ENCODE results near the gene PTPRK.
"Not testable (repeated sequence)": the region's sequence is repeated elsewhere in the genome, so short reads cannot be mapped to it uniquely, and the experiment has no call there.

PTPRK gene

DNA sequence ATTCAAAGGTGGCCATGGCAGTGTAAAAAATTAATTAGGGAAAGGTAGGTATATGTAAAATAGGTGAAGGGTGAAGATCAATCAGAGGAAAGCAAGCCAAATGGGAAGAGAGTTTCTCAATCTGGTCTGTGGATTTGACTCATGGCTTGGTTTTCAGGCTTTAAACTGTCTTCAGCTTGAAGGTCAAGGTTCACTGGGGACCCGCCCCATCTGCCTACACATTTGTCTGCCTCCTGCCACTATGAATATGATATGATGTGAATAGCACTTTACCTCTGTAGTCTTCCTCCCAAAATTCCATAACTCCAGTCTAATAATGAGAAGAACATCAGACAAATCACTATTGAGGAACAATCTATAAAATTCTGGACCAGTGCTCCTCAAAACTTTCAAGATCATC is 587.3 kb downstream of the PTPRK start:
- TF ChIP-seq, protein P1, sequence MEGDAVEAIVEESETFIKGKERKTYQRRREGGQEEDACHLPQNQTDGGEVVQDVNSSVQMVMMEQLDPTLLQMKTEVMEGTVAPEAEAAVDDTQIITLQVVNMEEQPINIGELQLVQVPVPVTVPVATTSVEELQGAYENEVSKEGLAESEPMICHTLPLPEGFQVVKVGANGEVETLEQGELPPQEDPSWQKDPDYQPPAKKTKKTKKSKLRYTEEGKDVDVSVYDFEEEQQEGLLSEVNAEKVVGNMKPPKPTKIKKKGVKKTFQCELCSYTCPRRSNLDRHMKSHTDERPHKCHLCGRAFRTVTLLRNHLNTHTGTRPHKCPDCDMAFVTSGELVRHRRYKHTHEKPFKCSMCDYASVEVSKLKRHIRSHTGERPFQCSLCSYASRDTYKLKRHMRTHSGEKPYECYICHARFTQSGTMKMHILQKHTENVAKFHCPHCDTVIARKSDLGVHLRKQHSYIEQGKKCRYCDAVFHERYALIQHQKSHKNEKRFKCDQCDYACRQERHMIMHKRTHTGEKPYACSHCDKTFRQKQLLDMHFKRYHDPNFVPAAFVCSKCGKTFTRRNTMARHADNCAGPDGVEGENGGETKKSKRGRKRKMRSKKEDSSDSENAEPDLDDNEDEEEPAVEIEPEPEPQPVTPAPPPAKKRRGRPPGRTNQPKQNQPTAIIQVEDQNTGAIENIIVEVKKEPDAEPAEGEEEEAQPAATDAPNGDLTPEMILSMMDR (IDR thresholded peaks at IDR 0.05; ENCODE audit: low read depth, low read length): no peak
- H3K4me3 ChIP-seq (replicated peaks in 1 of 2; ENCODE audit: low read depth in 2 of 2, low read length in 2 of 2): no peak overlapping the region
- DNase-seq (ENCODE audit: low read depth in 2 of 2): no peak

DNA sequence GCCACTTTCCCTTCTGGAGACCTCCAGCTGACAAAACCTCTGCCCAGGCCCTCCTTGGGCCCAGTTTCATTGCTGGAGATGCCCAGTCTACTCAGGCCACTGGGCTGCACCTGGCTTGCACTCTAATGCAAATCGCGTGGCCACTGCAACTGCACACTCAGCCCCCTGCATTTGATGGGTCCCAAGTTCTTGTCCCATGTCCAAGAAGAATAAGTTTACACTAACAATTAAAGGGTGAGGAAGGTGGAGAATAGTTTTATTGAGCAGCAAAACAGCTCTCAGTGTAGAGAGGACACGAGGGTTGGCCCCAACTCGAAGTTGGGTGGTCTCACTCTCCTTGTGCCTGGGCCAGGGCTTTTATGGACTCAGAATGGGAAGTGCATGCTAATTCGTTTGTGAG is 587.7 kb downstream of the PTPRK start:
- H3K4me3 ChIP-seq (replicated peaks in 1 of 2; ENCODE audit: low read depth in 2 of 2, low read length in 2 of 2): no peak overlapping the region
- no peak for DNase-seq (ENCODE audit: low read depth in 2 of 2)
- TF ChIP-seq, protein P1 (IDR thresholded peaks at IDR 0.05; ENCODE audit: low read depth, low read length): no peak

DNA sequence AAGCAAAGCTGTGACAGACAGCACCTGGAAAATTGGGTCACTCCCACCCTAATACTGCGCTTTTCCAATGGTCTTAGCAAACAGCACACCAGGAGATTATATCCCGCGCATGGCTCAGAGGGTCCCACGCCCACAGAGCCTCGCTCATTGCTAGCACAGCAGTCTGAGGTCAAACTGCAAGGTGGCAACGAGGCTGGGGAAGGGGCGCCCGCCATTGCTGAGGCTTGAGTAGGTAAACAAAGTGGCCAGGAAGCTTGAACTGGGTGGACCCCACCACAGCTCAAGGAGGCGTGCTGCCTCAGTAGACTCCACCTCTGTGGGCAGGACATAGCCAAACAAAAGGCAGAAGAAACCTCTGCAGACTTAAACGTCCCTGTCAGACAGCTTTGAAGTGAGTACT is 594.0 kb downstream of the PTPRK start:
- not testable (repeated sequence) for H3K4me3 ChIP-seq (replicated peaks in 1 of 2; ENCODE audit: low read depth in 2 of 2, low read length in 2 of 2); DNase-seq (ENCODE audit: low read depth in 2 of 2)

DNA sequence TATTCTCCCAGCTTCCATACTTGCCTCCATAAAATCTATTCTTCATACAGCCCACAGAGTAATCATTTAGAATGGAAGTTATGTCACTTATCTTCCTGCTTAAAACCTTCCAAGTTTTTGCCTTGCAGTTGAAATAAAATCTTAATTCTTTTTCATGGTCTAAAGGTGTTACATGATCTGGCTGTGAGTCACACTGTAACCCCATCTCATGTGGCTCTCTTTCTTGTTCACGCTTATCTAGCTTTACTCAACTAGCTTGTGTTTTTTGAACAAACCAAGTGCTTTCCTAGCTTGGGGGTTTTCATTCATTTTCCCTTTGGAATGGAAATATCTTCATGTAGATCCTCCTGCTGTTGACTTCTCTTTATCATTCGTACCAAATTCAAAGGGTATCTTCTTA is 596.0 kb downstream of the PTPRK start:
- no peak for DNase-seq (ENCODE audit: low read depth in 2 of 2)
- H3K4me3 ChIP-seq (replicated peaks in 1 of 2; ENCODE audit: low read depth in 2 of 2, low read length in 2 of 2): no peak overlapping the region
- TF ChIP-seq, protein P1 (IDR thresholded peaks at IDR 0.05; ENCODE audit: low read depth, low read length): no peak

DNA sequence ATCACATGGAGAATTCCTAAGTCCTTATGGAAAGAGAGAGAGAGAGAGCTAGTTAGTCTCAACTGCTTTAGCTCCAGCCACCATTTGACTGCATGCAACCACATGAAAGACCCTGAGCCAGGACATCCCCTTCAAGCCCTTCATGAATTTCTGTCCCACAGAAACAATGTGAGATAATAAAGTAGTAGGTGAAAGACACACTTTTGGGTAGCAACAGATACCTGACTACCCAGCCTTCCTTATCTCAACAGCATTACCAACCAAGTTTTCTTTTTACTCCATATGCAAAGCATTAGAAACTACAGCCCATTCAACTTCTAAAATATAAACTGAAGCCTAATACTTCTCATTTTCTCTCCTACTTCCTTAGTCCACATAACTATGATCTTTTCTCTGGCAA is 596.4 kb downstream of the PTPRK start:
- H3K4me3 ChIP-seq (replicated peaks in 1 of 2; ENCODE audit: low read depth in 2 of 2, low read length in 2 of 2): no peak overlapping the region
- TF ChIP-seq, protein P1 (IDR thresholded peaks at IDR 0.05; ENCODE audit: low read depth, low read length): no peak
- DNase-seq (ENCODE audit: low read depth in 2 of 2): no peak

DNA sequence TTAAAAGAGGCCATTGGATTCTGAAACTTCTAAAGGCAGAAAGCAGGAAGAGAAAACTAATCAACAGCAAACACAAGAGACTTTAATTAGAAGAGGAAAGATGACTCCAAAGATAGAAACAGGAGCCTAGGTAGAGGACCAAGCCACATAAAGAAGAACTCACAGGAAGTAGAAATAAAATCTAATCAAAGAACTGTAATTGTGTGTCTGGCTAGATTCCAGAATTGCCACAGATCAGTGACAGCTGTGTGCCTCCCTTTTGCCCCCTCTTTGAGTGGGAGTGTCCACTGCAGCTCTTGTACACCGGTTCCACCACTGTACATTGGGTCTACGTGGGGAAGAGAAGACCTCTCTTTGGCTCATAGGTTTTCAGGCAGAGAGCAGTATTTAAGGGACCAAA is 597.3 kb downstream of the PTPRK start:
- no peak overlapping the region for H3K4me3 ChIP-seq (replicated peaks in 1 of 2; ENCODE audit: low read depth in 2 of 2, low read length in 2 of 2)
- no peak for DNase-seq (ENCODE audit: low read depth in 2 of 2)
- TF ChIP-seq, protein P1 (IDR thresholded peaks at IDR 0.05; ENCODE audit: low read depth, low read length): no peak

DNA sequence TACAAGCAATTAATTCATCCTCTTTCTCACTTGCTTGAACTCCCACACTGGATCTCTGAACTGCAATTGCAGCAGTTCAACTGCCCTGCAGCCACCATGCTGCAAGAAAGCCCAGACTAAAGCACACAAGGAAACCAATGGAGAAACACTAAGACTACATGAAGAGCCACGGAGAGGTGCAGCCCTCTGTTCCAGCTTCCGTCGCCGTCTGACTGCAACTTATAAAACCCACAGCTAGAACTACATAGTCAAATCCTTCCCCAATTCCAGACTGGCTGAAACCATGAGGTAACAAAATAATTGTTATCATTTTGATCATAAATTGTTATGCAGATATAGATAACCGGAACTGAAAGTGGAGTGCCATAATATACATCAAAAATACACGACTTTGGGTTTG is 598.4 kb downstream of the PTPRK start:
- H3K4me3 ChIP-seq (replicated peaks in 1 of 2; ENCODE audit: low read depth in 2 of 2, low read length in 2 of 2): no peak overlapping the region
- TF ChIP-seq, protein P1 (IDR thresholded peaks at IDR 0.05; ENCODE audit: low read depth, low read length): no peak
- DNase-seq (ENCODE audit: low read depth in 2 of 2): no peak

Measured in cardiac fibroblast (primary cell).